Vagina (tissue), 2 donors: ENCODE data around the gene TBX1.

Experiments
- CTCF ChIP-seq, 3 experiments: fragments of 450-650 bp in 2 of 3; fragments of 200-600 bp in 1 of 3; sonication (generic) in 1 of 3; IDR thresholded peaks; one replicate each; pipeline ENCODE4 v1.5.1; 2017 to 2019; ENCODE audit warnings: antibody characterized with exemption in 3 of 3, mild to moderate bottlenecking in 2 of 3, moderate library complexity in 2 of 3
- POLR2A ChIP-seq, 2 donors: fragments of 450-650 bp; IDR thresholded peaks; one replicate each; pipeline ENCODE4 v1.6.1; 2017; ENCODE audit warnings: antibody characterized with exemption in 2 of 2, mild to moderate bottlenecking in 2 of 2, moderate library complexity in 2 of 2
- POLR2AphosphoS5 ChIP-seq, 2 donors: sonication (generic); formaldehyde crosslinking; IDR thresholded peaks; one replicate each; pipeline ENCODE4 v1.9.0; 2017; ENCODE audit warnings: antibody characterized with exemption in 2 of 2, mild to moderate bottlenecking in 2 of 2, low read depth in 1 of 2; ENCODE audit not compliant: insufficient read depth in 1 of 2

- TF ChIP-seq POLR2A (IDR thresholded peaks at IDR 0.05) (no peak), CTCF (IDR thresholded peaks at IDR 0.05) (no peak), POLR2AphosphoS5 (IDR thresholded peaks at IDR 0.05; ENCODE audit: insufficient read depth in 1 of 2, low read depth in 1 of 2) (no peak)
Observed at GRCh38 chr22:19760951-19761724, 560 bp downstream of the TBX1 start.
